HepG2 (cell line): ENCODE data around the gene NECTIN2. TPM values are rescaled to one million over a fixed set of nuclear protein-coding genes. Genes with fewer than 3 reads are reported as not detected.

ENCODE experiments used
- ELF3 ChIP-seq: IDR thresholded peaks from 2 replicates; pipeline ENCODE4 v1.6.1; 2016; ENCODE audit warnings: missing genetic modification reagents, missing compliant biosample characterization
- ETV6 ChIP-seq: sonication (generic); formaldehyde crosslinking; conservative IDR thresholded peaks from 2 replicates; pipeline ENCODE4 v1.4.0; 2020; ENCODE audit warnings: missing genetic modification reagents
- LCORL ChIP-seq, 2 experiments: fragments of 450-650 bp in 1 of 2; sonication (generic) in 1 of 2; formaldehyde crosslinking in 1 of 2; IDR thresholded peaks; 2 replicates each; pipeline versions ENCODE4 v1.5.0 to v1.6.1; 2017 to 2020; ENCODE audit warnings: antibody characterized with exemption in 1 of 2, missing genetic modification reagents in 1 of 2
- PHF20 ChIP-seq: sonication (generic); formaldehyde crosslinking; IDR thresholded peaks from 2 replicates; pipeline ENCODE4 v1.5.0; 2020; ENCODE audit warnings: mild to moderate bottlenecking, missing genetic modification reagents
- XRCC5 ChIP-seq: fragments of 200-400 bp; formaldehyde crosslinking; optimal IDR thresholded peaks from 2 replicates; pipeline ENCODE3; 2017; ENCODE audit warnings: mild to moderate bottlenecking, low read length
- ZNF17 ChIP-seq: sonication (generic); formaldehyde crosslinking; IDR thresholded peaks from 2 replicates; pipeline ENCODE4 v1.5.0; 2020; ENCODE audit warnings: mild to moderate bottlenecking, missing genetic modification reagents
- ZNF30 ChIP-seq: sonication (generic); formaldehyde crosslinking; IDR thresholded peaks from 2 replicates; pipeline ENCODE4 v1.5.0; 2020; ENCODE audit warnings: mild to moderate bottlenecking, missing genetic modification reagents
- ZNF720 ChIP-seq: sonication (generic); formaldehyde crosslinking; IDR thresholded peaks from 2 replicates; pipeline ENCODE4 v1.4.0; 2020; ENCODE audit warnings: missing genetic modification reagents
- ZNF75D ChIP-seq: sonication (generic); formaldehyde crosslinking; IDR thresholded peaks from 2 replicates; pipeline ENCODE4 v1.8.1; 2023; ENCODE audit warnings: missing genetic modification reagents, mild to moderate bottlenecking, borderline replicate concordance
- ZNF780A ChIP-seq: sonication (generic); formaldehyde crosslinking; IDR thresholded peaks from 2 replicates; pipeline ENCODE4 v1.8.0; 2022; ENCODE audit warnings: mild to moderate bottlenecking, missing genetic modification reagents, moderate library complexity
- polyA plus RNA-seq, 8 experiments: library from polyadenylated mRNA; depleted of rRNA in 3 of 8; stranded (reverse) in 7 of 8; unstranded in 1 of 8; fragments of >200 nt; fragmentation: Illumina TruSeq in 4 of 8; extraction: Trizol in 4 of 8; gene quantifications; 2 replicates each; pipeline versions ENCODE4 v1.2.1 to v1.2.3, GENCODE V29; 2011 to 2016; ENCODE audit warnings: low read depth in 4 of 8, missing spikeins in 1 of 8, mixed read lengths in 1 of 8; ENCODE audit not compliant: insufficient read depth in 1 of 8
- total RNA-seq, 5 experiments: library from RNA; depleted of rRNA; stranded (reverse); fragments of >200 nt; fragmentation: Illumina TruSeq; extraction: Trizol; gene quantifications; 2 replicates each; pipeline ENCODE4 v1.2.3, GENCODE V29; 2016; ENCODE audit warnings: low read depth in 1 of 5
- TF ChIP-seq, protein P1 (sequence below): sonication (generic); formaldehyde crosslinking; IDR thresholded peaks from 2 replicates; pipeline ENCODE4 v1.4.0; 2020; ENCODE audit warnings: missing genetic modification reagents
- TF ChIP-seq, protein P2 (sequence below): sonication (generic); formaldehyde crosslinking; IDR thresholded peaks from 2 replicates; pipeline ENCODE4 v1.4.0; 2020; ENCODE audit warnings: mild to moderate bottlenecking, missing genetic modification reagents
- TF ChIP-seq, protein P3 (sequence below): sonication (generic); formaldehyde crosslinking; IDR thresholded peaks from 2 replicates; pipeline ENCODE4 v1.8.0; 2023; ENCODE audit warnings: mild to moderate bottlenecking, missing genetic modification reagents
- TF ChIP-seq, protein P4 (sequence below): sonication (generic); formaldehyde crosslinking; IDR thresholded peaks from 2 replicates; pipeline ENCODE4 v1.5.1; 2020; ENCODE audit warnings: missing genetic modification reagents, mild to moderate bottlenecking, borderline replicate concordance
- TF ChIP-seq, protein P5 (sequence below): IDR thresholded peaks from 2 replicates; pipeline ENCODE4 v1.6.1; 2016; ENCODE audit warnings: missing biosample characterization, missing genetic modification reagents, low read depth
- TF ChIP-seq, protein P6 (sequence below): sonication (generic); formaldehyde crosslinking; IDR thresholded peaks from 2 replicates; pipeline ENCODE4 v1.4.0; 2020; ENCODE audit warnings: low read depth, missing genetic modification reagents

NECTIN2 gene
- total and polyA plus RNA-seq, 2 of the 13 experiments (the other 11 are each of a cell fraction or from before 2014, with no cell fraction given) = 75.4 to 114 TPM

DNA sequence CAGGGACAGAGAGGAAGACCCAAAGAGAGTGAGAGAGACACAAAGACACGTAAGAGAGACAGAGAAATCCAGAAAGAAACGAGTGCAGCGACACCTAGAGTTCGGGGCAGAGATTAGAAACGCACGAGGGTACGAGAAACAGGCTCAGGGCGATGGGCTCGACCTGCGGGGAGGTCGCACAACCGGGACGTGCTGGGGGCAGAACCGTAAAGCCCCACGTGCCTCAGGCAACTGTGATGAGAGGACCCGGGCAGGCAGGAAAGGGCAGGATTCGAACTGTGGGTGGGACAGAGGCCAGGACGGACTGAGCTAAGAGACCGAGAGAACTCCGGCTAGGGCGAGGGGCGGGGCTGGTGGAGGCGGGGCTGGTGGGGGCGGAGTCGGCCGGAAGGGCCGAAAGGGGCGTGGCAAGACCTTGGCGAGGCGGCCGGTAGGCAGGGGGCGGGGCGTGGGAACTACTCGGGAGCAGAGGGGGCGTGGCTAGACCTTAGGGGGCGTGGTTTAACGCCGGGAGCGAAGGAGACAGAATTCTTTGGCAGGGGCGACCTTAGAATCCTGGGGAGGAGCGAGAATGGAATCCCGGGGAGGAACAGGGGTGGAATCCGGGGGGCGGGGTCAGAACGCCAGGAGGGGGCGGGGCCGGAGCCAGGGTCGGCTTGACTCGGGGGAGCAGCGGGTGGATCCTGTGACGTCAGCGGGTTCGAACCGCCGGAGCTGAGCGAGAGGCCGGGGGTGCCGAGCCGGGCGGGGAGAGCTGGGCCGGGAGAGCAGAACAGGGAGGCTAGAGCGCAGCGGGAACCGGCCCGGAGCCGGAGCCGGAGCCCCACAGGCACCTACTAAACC, at the start of gene NECTIN2 (continued):
- TF ChIP-seq, protein P1, sequence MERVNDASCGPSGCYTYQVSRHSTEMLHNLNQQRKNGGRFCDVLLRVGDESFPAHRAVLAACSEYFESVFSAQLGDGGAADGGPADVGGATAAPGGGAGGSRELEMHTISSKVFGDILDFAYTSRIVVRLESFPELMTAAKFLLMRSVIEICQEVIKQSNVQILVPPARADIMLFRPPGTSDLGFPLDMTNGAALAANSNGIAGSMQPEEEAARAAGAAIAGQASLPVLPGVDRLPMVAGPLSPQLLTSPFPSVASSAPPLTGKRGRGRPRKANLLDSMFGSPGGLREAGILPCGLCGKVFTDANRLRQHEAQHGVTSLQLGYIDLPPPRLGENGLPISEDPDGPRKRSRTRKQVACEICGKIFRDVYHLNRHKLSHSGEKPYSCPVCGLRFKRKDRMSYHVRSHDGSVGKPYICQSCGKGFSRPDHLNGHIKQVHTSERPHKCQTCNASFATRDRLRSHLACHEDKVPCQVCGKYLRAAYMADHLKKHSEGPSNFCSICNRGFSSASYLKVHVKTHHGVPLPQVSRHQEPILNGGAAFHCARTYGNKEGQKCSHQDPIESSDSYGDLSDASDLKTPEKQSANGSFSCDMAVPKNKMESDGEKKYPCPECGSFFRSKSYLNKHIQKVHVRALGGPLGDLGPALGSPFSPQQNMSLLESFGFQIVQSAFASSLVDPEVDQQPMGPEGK = peak; percentile 69
- no peak for TF ChIP-seq ZNF720
- no peak for TF ChIP-seq ZNF17 (CRISPR knock-in tag)
- TF ChIP-seq, protein P2, sequence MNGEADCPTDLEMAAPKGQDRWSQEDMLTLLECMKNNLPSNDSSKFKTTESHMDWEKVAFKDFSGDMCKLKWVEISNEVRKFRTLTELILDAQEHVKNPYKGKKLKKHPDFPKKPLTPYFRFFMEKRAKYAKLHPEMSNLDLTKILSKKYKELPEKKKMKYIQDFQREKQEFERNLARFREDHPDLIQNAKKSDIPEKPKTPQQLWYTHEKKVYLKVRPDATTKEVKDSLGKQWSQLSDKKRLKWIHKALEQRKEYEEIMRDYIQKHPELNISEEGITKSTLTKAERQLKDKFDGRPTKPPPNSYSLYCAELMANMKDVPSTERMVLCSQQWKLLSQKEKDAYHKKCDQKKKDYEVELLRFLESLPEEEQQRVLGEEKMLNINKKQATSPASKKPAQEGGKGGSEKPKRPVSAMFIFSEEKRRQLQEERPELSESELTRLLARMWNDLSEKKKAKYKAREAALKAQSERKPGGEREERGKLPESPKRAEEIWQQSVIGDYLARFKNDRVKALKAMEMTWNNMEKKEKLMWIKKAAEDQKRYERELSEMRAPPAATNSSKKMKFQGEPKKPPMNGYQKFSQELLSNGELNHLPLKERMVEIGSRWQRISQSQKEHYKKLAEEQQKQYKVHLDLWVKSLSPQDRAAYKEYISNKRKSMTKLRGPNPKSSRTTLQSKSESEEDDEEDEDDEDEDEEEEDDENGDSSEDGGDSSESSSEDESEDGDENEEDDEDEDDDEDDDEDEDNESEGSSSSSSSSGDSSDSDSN = peak; percentile 14; the same call in 1 of the 2 replicates
- peak; percentile 35; the same call in 1 of the 2 replicates for TF ChIP-seq ELF3 (CRISPR knock-in tag)
- TF ChIP-seq, protein P3, sequence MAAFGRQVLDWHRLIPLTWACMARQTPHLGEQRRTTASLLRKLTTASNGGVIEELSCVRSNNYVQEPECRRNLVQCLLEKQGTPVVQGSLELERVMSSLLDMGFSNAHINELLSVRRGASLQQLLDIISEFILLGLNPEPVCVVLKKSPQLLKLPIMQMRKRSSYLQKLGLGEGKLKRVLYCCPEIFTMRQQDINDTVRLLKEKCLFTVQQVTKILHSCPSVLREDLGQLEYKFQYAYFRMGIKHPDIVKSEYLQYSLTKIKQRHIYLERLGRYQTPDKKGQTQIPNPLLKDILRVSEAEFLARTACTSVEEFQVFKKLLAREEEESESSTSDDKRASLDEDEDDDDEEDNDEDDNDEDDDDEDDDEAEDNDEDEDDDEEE (CRISPR knock-in tag) = no peak
- peak; percentile 52 for TF ChIP-seq XRCC5
- TF ChIP-seq PHF20 (CRISPR knock-in tag) = no peak
- TF ChIP-seq, protein P4, sequence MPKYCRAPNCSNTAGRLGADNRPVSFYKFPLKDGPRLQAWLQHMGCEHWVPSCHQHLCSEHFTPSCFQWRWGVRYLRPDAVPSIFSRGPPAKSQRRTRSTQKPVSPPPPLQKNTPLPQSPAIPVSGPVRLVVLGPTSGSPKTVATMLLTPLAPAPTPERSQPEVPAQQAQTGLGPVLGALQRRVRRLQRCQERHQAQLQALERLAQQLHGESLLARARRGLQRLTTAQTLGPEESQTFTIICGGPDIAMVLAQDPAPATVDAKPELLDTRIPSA (CRISPR knock-in tag) = no peak
- no peak for TF ChIP-seq ZNF75D (CRISPR knock-in tag)
- no peak for TF ChIP-seq ZNF30 (CRISPR knock-in tag)
- TF ChIP-seq, protein P5, sequence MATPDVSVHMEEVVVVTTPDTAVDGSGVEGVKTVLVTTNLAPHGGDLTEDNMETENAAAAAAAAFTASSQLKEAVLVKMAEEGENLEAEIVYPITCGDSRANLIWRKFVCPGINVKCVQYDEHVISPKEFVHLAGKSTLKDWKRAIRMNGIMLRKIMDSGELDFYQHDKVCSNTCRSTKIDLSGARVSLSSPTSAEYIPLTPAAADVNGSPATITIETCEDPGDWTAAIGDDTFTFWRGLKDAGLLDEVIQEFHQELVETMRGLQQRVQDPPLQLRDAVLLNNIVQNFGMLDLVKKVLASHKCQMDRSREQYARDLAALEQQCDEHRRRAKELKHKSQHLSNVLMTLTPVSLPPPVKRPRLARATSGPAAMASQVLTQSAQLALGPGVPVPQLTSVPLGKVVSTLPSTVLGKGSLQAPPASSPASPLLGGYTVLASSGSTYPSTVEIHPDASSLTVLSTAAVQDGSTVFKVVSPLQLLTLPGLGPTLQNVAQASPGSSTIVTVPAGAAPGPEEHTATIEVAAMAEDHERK (CRISPR knock-in tag) = no peak
- 0 out of 2 replicates have a peak, but pooled peaks have one; percentile 31 for TF ChIP-seq ETV6
- TF ChIP-seq ZNF780A = peak; percentile 51; the same call in 1 of the 2 replicates
- TF ChIP-seq LCORL (IDR thresholded peaks at IDR 0.05) = no peak
- TF ChIP-seq LCORL (CRISPR knock-in tag; IDR thresholded peaks at IDR 0.05) = no peak
- TF ChIP-seq, protein P6, sequence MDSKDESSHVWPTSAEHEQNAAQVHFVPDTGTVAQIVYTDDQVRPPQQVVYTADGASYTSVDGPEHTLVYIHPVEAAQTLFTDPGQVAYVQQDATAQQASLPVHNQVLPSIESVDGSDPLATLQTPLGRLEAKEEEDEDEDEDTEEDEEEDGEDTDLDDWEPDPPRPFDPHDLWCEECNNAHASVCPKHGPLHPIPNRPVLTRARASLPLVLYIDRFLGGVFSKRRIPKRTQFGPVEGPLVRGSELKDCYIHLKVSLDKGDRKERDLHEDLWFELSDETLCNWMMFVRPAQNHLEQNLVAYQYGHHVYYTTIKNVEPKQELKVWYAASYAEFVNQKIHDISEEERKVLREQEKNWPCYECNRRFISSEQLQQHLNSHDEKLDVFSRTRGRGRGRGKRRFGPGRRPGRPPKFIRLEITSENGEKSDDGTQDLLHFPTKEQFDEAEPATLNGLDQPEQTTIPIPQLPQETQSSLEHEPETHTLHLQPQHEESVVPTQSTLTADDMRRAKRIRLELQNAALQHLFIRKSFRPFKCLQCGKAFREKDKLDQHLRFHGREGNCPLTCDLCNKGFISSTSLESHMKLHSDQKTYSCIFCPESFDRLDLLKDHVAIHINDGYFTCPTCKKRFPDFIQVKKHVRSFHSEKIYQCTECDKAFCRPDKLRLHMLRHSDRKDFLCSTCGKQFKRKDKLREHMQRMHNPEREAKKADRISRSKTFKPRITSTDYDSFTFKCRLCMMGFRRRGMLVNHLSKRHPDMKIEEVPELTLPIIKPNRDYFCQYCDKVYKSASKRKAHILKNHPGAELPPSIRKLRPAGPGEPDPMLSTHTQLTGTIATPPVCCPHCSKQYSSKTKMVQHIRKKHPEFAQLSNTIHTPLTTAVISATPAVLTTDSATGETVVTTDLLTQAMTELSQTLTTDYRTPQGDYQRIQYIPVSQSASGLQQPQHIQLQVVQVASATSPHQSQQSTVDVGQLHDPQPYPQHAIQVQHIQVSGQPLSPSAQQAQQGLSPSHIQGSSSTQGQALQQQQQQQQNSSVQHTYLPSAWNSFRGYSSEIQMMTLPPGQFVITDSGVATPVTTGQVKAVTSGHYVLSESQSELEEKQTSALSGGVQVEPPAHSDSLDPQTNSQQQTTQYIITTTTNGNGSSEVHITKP (CRISPR knock-in tag) = peak; percentile 34
